ENCODE results near the gene SLC22A7. TPM values are rescaled to one million over a fixed set of nuclear protein-coding genes. Genes with fewer than 3 reads are reported as not detected.

SLC22A7 gene
- total and polyA plus RNA-seq, 2 of the 8 experiments (the other 6 are each of a cell fraction or from before 2014, with no cell fraction given) = not detected

DNA sequence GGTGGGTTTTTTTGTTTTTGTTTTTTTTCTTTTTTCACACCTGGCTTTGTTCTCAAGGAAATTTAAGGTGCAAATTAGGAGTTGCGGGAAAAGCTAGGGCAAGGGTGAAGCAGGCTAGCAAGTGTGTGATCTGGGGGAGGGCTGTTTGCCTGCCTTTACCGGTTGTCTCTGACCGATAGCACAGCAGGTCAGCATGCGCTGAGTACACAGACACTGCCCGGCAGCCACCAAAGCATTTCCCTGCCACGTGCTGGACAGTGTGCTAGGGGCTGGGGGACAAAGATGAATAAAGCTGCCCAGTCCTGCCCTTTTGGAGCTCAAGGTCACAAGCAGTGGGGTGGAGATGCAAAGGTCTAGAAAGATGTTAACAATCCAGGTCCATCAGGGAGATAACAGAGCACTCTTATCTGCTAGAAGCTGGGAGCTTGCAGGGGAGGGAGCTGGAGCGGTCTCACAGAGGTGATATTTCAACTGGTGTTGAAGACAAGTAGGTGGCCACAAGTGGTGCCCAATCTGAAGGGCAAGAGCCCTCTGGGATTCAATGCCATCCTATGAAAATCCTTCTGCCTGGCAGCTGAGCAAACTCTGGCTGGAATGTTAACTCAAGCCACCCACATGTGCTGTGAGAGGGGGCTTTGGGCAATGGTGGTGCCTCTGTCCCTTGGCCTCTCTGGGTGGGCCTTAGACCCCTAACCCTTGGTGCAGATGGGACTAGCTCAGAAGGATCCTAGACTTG is 30.3 kb upstream of the SLC22A7 start:
- POLR2A ChIA-PET (ENCODE audit: partially characterized antibody) = interaction anchor here (0.7 to 2.2 kb wide), 5 partner anchors 9 to 49 kb away, joined by 3 to 5 read pairs (median 5); no protein-coding TSS in a partner anchor
- peak overlapping the region; percentile 5 to 19; a peak in 2 of 4 replicates for H3K4me2 ChIP-seq (ENCODE audit: insufficient read depth in 1 of 2, low read depth in 2 of 2, low read length in 2 of 2)

More for the DNA sequence above, 30.3 kb upstream of the SLC22A7 start:
- Histone ChIP-seq H3K27ac (ENCODE audit: low read depth, low read length) (no peak overlapping the region), H3K4me3 (ENCODE audit: extremely low read depth in 1 of 4, insufficient read depth in 2 of 4, low read depth in 3 of 4, low read length in 4 of 4) (no peak overlapping the region), H3K27me3 (replicated peaks in 1 of 4; ENCODE audit: control insufficient read depth in 3 of 4, extremely low read depth in 1 of 4, insufficient read depth in 3 of 4, low read length in 3 of 4) (peaks cover 2 to 36% (median 30%) of the 10 kb centered on the region in 4 experiments), H3K79me1 (ENCODE audit: low read depth, low read length) (no peaks in the 10 kb centered on the region), H3K9ac (replicated peaks in 1 of 4; ENCODE audit: extremely low read depth in 1 of 4, low read depth in 3 of 4, low read length in 3 of 4) (no peak overlapping the region), H2AFZ (ENCODE audit: low read length) (no peak overlapping the region), H3K4ac (replicated peaks; ENCODE audit: insufficient read length, low read depth, low read length) (no peak overlapping the region), H2AK5ac (ENCODE audit: low read depth, low read length) (peak overlapping the region; percentile 17; the same call in 1 of the 2 replicates), H3K36me3 (ENCODE audit: control insufficient read depth in 2 of 4, insufficient read depth in 4 of 4, low read length in 3 of 4) (no peaks in the 10 kb centered on the region), H3K4me1 (replicated peaks in 1 of 4; ENCODE audit: control insufficient read depth in 3 of 4, insufficient read depth in 4 of 4, low read length in 3 of 4) (peaks cover 3 to 29% (median 17%) of the 10 kb centered on the region in 4 experiments), H4K91ac (replicated peaks; ENCODE audit: insufficient read length, low read length) (no peak overlapping the region), H3K79me2 (ENCODE audit: control insufficient read depth in 1 of 2, insufficient read depth in 2 of 2, low read length in 2 of 2) (no peaks in the 10 kb centered on the region), H3K18ac (ENCODE audit: extremely low read depth, low read length) (no peak overlapping the region), H4K20me1 (replicated peaks in 1 of 2; ENCODE audit: control insufficient read depth in 1 of 2, insufficient read depth in 2 of 2, low read length in 2 of 2) (no peaks in the 10 kb centered on the region), H2BK5ac (ENCODE audit: low read depth, low read length) (no peak overlapping the region), H3K23me2 (ENCODE audit: low read depth, low read length) (peaks cover 4% of the 10 kb centered on the region; the same call in 1 of the 2 replicates), H3K9me3 (ENCODE audit: insufficient read depth in 2 of 2, low read depth in 1 of 2, low read length in 1 of 2) (no peaks in the 10 kb centered on the region), H2BK120ac (replicated peaks; ENCODE audit: low read depth, low read length) (no peak overlapping the region), H2BK12ac (ENCODE audit: low read depth, low read length) (peak overlapping the region; percentile 45; the same call in 1 of the 2 replicates), H2BK20ac (ENCODE audit: low read length) (0 out of 2 replicates have a peak overlapping the region, but pooled peaks have one; percentile 6), H2BK15ac (ENCODE audit: low read length) (peak overlapping the region; percentile 75; the same call in 1 of the 2 replicates), H4K5ac (ENCODE audit: insufficient read length, low read depth, low read length) (no peak overlapping the region), H3K23ac (ENCODE audit: insufficient read length) (no peak overlapping the region), H3K56ac (replicated peaks; ENCODE audit: insufficient read length, low read depth, low read length) (no peak overlapping the region), H3K14ac (ENCODE audit: insufficient read length) (no peak overlapping the region), H4K8ac (ENCODE audit: extremely low read depth, insufficient read depth, low read length) (no peak overlapping the region)
- peak; percentile 69 for TF ChIP-seq E2F6 (IDR thresholded peaks at IDR 0.05)
- TF ChIP-seq CEBPB (IDR thresholded peaks at IDR 0.05; ENCODE audit: low read depth, low read length) = no peak
- no peak for TF ChIP-seq POLR2A (IDR thresholded peaks at IDR 0.05; ENCODE audit: control extremely low read depth in 1 of 2, low read depth in 2 of 2, low read length in 2 of 2)
- TF ChIP-seq, protein P1, sequence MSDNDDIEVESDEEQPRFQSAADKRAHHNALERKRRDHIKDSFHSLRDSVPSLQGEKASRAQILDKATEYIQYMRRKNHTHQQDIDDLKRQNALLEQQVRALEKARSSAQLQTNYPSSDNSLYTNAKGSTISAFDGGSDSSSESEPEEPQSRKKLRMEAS (IDR thresholded peaks at IDR 0.05) = peak; percentile 87
- TF ChIP-seq SUZ12 (IDR thresholded peaks at IDR 0.05; ENCODE audit: low read length) = 0 out of 2 replicates have a peak, but pooled peaks have one; percentile 4
- no peak for FAIRE-seq
- WGBS, 2 experiments (ENCODE audit: extremely low coverage in 1 of 2, insufficient coverage in 1 of 2, insufficient read length in 1 of 2, insufficient replicate concordance in 2 of 2, low coverage in 1 of 2, low lambda C conversion rate in 2 of 2, missing lambda C conversion rate in 1 of 2) = 63% methylated on average over 7 of the region's 7 CpGs; no CpG with 5 or more reads in 1 of the 2 experiments
- DNase-seq (ENCODE audit: low read depth in 1 of 2, low spot score in 2 of 2) = no peak
- CTCF ChIA-PET (ENCODE audit: partially characterized antibody) = interaction anchor here (0.6 to 9.4 kb wide), 19 partner anchors 9 to 240 kb away, joined by 3 to 78 read pairs (median 3); partner anchors contain the start of gene CRIP3
